Panc1 (cell line): Measurements from ENCODE around the gene LRRC4B. TPM values are rescaled to one million over a fixed set of nuclear protein-coding genes. Genes with fewer than 3 reads are reported as not detected.

Experiments used
- ATAC-seq: fragments of 200-7000 bp; cut with Tn5 transposase; 2 replicates; pipeline ENCODE4 v1.9.1; 2020; ENCODE audit warnings: mild to moderate bottlenecking, moderate library complexity
- BruUV-seq: library from RNA; stranded (reverse); fragments of 400-500 nt; replicated peaks from 2 replicates; lab custom pipeline; 2021; lab: Mats Ljungman, UMichigan
- CTCF ChIA-PET: fragments of 300-600 bp; sonication (Branson Sonifier 250); formaldehyde crosslinking; loops from one replicate; lab custom pipeline; 2022; ENCODE audit warnings: antibody characterized with exemption; lab: Charles Lee
- POLR2A ChIA-PET: fragments of 300-600 bp; sonication (Branson Sonifier 250); formaldehyde crosslinking; loops from one replicate; lab custom pipeline; 2022; ENCODE audit warnings: antibody characterized with exemption; lab: Charles Lee
- DNase-seq: peaks from one replicate; pipeline ENCODE4 v3.0.0-alpha.2; 2010; ENCODE audit warnings: low read depth, low spot score
- H3K27ac ChIP-seq: 2 replicates; pipeline ENCODE4 v1.5.1; 2011; ENCODE audit warnings: mild to moderate bottlenecking, low read length, inconsistent platforms
- H3K27me3 ChIP-seq: fragments of 200-500 bp; sonication (Bioruptor generic); 2 replicates; pipeline ENCODE4 v1.6.0; 2014; ENCODE audit warnings: low read length, inconsistent platforms; ENCODE audit not compliant: control insufficient read depth, insufficient read depth
- H3K36me3 ChIP-seq: fragments of 200-500 bp; sonication (Bioruptor generic); 2 replicates; pipeline ENCODE4 v1.5.1; 2014; ENCODE audit warnings: inconsistent platforms, mild to moderate bottlenecking, low read length, moderate library complexity; ENCODE audit not compliant: control insufficient read depth, insufficient read depth
- H3K4me1 ChIP-seq: 2 replicates; pipeline ENCODE4 v1.5.1; 2011; ENCODE audit warnings: inconsistent platforms, mild to moderate bottlenecking, low read length, moderate library complexity; ENCODE audit not compliant: control insufficient read depth, insufficient read depth
- H3K4me3 ChIP-seq, 2 experiments: 2 replicates each; pipeline ENCODE4 v1.5.1; 2011 to 2012; ENCODE audit warnings: low read depth in 2 of 2, low read length in 2 of 2, mild to moderate bottlenecking in 2 of 2, inconsistent platforms in 1 of 2, moderate library complexity in 1 of 2
- H3K9me3 ChIP-seq: fragments of 200-500 bp; sonication (Bioruptor generic); 2 replicates; pipeline ENCODE4 v1.5.1; 2014; ENCODE audit warnings: low read depth, mild to moderate bottlenecking, inconsistent platforms, low read length, moderate library complexity; ENCODE audit not compliant: control insufficient read depth, insufficient read depth
- CTCF ChIP-seq: fragments of 450-650 bp; IDR thresholded peaks from 2 replicates; pipeline ENCODE4 v1.5.1; 2017; ENCODE audit warnings: mild to moderate bottlenecking
- POLR2AphosphoS5 ChIP-seq: IDR thresholded peaks from 2 replicates; pipeline ENCODE4 v1.6.1; 2012; ENCODE audit warnings: mild to moderate bottlenecking, low read depth, low read length, moderate library complexity
- REST ChIP-seq, 2 experiments: IDR thresholded peaks; 2 replicates each; pipeline ENCODE4 v1.6.1; 2011 to 2012; ENCODE audit warnings: low read depth in 2 of 2, control low read depth in 1 of 2, low read length in 1 of 2, mild to moderate bottlenecking in 1 of 2, moderate library complexity in 1 of 2; ENCODE audit not compliant: insufficient read depth in 1 of 2
- SIN3A ChIP-seq: IDR thresholded peaks from 2 replicates; pipeline ENCODE4 v1.6.1; 2012; ENCODE audit warnings: low read depth, mild to moderate bottlenecking, low read length, moderate library complexity, borderline replicate concordance; ENCODE audit not compliant: insufficient read depth
- TCF7L2 ChIP-seq: IDR thresholded peaks from 2 replicates; pipeline ENCODE4 v1.6.1; 2011; ENCODE audit warnings: mild to moderate bottlenecking, low read depth, low read length, inconsistent platforms
- in situ Hi-C: cut with HindIII; loops from 2 replicates; pipeline ENCODE4 v1.10.0; 2016; ENCODE audit warnings: low sequenced_read_pairs, low pct_unique_long_range_greater_than_20kb
- intact Hi-C: fragments of 100-400 bp; cut with micrococcal nuclease; formaldehyde crosslinking; loops from one replicate; pipeline ENCODE4 v1.10.0; 2022; ENCODE audit not compliant: unreplicated experiment
- total RNA-seq: library from RNA; stranded (reverse); gene quantifications from one replicate; pipeline ENCODE4 v1.2.1, GENCODE V29; 2021; ENCODE audit not compliant: unreplicated experiment

LRRC4B gene
- total RNA-seq, 1 experiment from 2014 or later = 0.57 TPM

GRCh38 chr19:50601407-50602088, 33.3 kb upstream of the LRRC4B start:
- Histone ChIP-seq H3K4me1 (no peaks in the 10 kb centered on the region), H3K9me3 (no peaks in the 10 kb centered on the region), H3K36me3 (no peaks in the 10 kb centered on the region), H3K4me3 (no peak overlapping the region), H3K27me3 (peaks cover 2% of the 10 kb centered on the region), H3K27ac (no peak overlapping the region)
- CTCF ChIA-PET = no interaction called here
- intact Hi-C loops = no loop called here
- POLR2A ChIA-PET = no interaction called here
- TF ChIP-seq TCF7L2 = no peak
- TF ChIP-seq CTCF = no peak
- TF ChIP-seq REST (IDR thresholded peaks at IDR 0.05; ENCODE audit: insufficient read depth in 1 of 2, low read depth in 2 of 2, low read length in 1 of 2) = no peak
- no peak for TF ChIP-seq POLR2AphosphoS5
- no peak for TF ChIP-seq SIN3A
- ATAC-seq = no peak
- no TSS peak for BruUV-seq
- in situ Hi-C loops = no loop called here
- DNase-seq = no peak

GRCh38 chr19:50599427-50599826, 31.2 kb upstream of the LRRC4B start:
- BruUV-seq = no TSS peak
- Histone ChIP-seq H3K4me3 (no peak overlapping the region), H3K27me3 (peaks cover 2% of the 10 kb centered on the region), H3K36me3 (no peaks in the 10 kb centered on the region), H3K9me3 (no peaks in the 10 kb centered on the region), H3K27ac (no peak overlapping the region), H3K4me1 (no peaks in the 10 kb centered on the region)
- no peak for DNase-seq
- in situ Hi-C loops = no loop called here
- TF ChIP-seq SIN3A = no peak
- no peak for TF ChIP-seq CTCF
- TF ChIP-seq TCF7L2 = no peak
- no peak for TF ChIP-seq POLR2AphosphoS5
- TF ChIP-seq REST (IDR thresholded peaks at IDR 0.05; ENCODE audit: insufficient read depth in 1 of 2, low read depth in 2 of 2, low read length in 1 of 2) = no peak
- intact Hi-C loops = no loop called here
- ChIA-PET POLR2A (no interaction called here), CTCF (no interaction called here)
- no peak for ATAC-seq
